Dedifferentiated amniotic fluid mesenchymal stem cell (primary cell): Measurements from ENCODE around the gene NSMCE1.

Source experiments
- DNase-seq: peaks from one replicate; pipeline ENCODE4 v3.0.0-alpha.2; 2016; ENCODE audit errors: extremely low spot score

NSMCE1 gene, protein sequence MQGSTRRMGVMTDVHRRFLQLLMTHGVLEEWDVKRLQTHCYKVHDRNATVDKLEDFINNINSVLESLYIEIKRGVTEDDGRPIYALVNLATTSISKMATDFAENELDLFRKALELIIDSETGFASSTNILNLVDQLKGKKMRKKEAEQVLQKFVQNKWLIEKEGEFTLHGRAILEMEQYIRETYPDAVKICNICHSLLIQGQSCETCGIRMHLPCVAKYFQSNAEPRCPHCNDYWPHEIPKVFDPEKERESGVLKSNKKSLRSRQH

DNA sequence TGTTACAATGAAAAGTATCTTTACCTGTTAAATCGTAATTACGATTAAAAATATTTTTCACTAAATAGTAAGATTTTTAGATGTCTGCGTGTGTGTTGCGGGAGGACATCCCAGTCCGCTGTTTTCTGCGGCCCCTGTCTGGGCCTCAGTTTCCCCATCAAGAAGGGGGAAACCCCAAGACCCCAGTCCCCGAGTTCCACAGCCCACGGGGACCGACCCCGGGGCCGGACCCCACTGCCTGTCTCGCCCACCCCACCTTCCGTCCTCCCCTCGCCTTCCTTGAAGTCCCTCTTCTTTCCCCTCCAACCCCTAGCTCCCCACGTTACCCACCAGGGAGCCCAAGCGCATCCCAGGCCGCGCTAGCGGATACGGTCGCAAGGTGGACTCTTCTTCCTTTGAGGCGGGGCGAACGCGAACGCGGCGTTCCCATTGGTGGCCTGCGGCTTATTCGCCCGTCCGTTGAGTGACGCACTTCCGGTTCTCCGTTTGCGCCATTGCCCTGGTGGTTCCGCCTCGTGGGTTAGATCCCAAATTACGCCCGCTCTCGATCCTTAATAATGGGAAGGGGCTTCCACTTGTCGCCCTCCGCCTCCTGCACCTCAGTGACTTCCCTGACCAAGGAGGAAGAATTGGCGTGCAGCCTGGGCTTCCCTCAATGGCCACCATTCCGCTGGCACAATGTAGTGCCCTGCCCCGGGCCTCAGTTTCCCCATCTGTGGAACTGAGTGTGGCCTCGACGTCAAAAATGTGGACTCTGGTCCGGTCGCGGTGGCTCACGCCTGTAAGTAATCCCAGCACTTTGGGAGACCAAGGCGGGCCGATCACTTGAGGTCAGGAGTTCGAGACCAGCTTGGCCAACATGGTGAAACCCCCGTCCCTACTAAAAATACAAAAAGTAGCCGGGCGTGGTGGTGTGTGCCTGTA is at the start of gene NSMCE1:
NSMCE1 (minus strand) TSS at position 397 of the 924 bp plus-strand sequence. CDS start 11,202 bp downstream, outside the sequence.
- peak; percentile 95 for DNase-seq

DNA sequence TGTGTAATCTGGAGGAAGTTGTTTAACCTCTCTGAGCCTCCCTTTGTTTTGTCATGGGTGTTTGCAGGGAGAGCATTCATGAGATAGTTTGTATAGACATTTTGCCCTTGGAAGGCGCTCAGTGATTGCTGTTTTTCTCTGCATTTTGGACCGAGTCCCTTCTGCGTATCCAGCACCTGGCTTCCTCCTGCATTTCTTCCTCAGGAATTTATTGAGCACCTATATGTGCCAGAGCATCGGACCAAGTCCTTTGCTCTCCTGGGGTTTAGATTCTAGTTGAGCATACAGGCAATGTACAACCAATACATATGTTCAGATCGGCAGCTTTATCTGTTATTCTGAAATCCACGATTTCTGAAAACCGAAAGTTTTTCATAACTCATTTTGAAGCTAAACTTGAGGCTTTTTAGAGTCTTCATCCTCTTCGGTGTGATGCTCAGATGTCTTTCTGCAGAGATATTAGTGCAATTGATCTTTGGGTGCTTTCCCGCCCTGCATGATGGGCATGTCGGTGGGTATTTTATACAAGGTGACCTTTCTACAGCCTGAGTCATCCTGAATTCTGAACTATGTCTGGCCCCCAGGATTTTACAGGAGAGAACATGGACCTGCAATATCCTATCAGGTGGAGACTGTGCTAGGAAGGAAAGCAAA is 49.3 kb upstream of the NSMCE1 start:
- no peak for DNase-seq

DNA sequence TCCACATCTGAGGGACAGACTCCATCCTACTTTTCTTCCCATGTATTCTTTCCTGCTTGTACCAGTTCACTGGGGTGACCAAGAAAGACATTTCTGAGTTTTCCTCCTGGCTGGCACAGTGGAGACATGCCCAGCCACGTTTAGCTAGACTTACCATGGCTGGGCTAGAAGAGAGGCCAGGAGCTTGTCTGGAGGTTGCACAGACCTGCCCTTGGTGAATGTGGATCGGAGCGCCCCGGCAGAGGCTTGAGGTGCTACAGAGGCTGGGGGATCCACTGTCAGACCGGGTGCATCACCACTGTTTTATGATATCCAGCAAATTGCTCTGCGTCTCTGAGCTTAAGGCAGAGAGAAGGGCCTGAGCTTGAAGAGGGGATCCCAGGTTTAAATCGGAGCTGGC is 48.7 kb upstream of the NSMCE1 start:
- no peak for DNase-seq

DNA sequence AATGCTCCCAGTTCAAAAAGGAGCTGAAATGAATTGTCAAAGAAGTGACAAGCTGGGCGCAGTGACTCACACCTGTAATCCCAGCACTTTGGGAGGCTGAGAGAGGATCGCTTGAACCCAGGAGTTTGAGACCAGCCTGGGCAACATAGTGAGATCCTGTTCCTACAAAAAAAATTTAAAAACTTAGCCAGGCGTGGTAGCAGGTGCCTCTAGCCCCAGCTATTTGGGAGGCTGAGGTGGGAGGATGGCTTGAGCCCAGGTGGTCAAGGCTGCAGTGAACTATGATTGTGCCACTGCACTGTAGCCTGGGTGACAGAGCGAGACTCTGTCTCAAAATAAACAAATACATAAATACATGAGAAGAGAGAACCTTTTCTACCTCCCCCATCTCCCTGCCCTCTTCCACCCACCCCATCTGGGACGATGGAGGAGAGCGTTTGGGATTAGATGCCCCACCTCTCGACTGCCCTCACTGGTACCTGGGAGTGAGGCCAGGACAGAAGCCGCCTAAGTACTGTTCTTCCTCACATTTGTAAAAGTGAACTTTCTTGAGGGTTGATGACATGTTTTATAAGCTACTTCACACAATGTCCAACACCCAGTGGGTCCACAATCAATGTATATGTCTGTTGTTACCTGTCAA is 47.6 kb upstream of the NSMCE1 start:
- DNase-seq: no peak

DNA sequence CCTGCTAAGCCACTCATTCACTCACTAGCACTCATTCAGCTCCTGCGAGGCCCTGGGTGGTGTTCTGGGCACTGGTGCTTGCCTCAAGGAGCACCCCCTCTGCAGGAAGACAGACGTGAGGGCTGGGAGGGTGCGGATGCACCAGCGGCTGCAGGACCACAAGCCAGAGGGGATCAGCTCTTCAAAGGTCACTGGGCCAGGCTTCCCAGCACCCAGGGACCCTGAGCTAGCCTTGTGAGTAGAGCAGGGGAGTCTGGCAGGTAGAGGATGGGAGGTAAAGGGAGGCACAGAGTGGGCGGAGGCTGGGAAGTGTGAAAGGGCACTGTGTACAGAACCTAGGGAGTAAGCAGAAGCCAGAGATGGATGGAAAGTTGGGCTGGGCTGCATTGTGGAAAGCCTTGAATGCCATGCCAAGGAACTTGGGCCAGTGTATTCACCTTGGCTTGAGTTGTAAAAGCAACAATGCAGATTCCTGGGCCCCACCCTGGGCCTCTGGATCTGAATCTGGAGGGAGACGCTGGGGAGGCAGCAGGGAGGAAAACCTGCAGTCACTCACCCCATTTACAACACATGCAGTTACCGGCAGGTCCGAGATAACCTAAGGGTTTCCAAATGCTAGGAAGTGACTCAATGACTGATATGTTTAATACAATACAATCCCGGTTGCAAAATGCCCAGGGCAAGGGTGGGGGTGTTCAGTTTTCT is 46.9 kb upstream of the NSMCE1 start:
- DNase-seq: no peak

DNA sequence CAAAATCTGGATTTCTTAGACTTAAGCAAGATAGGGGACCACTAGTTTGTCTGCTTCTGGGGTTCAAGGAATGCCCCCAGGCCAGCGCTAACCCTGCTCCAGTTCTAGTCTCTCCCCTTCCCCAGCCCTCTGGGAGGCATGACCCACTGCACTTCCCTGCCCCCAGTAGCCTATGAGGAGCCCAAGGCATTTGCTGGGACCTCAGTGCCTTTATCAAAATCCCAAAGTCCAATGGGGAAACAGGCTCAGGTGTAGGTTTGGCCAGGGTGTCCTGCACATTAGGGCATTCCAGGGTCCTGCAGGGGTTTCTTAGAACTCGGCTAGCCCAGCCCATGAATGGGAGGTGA is 46.4 kb upstream of the NSMCE1 start:
- no peak for DNase-seq

DNA sequence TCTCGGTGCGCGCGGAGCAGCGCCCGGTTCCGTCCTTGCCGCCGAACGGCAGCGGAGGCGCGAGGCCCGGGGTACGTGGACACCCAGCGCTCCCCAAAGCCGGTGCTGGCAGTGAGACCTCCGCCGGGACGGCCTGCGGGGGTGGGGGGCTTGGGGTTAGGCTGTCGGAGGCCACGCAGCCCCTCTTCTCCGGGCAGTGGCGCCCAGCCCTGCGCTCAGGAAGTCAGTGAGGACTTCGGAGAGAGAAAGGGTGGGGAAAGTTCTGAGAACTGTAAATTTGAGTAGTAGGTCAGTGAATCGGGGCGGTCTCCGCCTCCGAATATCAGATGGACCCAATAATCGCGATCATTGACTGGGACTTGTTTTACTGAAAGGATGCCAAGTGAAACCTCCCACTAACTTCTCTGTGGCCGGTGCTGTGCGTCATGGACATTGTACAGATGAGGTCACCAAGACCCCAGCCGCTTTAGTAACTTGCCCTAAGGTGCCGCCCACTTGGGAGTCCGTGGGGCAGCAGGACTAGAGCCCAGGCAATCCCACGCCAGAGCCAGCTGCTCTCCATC is 45.7 kb upstream of the NSMCE1 start:
- DNase-seq: peak; percentile 55

DNA sequence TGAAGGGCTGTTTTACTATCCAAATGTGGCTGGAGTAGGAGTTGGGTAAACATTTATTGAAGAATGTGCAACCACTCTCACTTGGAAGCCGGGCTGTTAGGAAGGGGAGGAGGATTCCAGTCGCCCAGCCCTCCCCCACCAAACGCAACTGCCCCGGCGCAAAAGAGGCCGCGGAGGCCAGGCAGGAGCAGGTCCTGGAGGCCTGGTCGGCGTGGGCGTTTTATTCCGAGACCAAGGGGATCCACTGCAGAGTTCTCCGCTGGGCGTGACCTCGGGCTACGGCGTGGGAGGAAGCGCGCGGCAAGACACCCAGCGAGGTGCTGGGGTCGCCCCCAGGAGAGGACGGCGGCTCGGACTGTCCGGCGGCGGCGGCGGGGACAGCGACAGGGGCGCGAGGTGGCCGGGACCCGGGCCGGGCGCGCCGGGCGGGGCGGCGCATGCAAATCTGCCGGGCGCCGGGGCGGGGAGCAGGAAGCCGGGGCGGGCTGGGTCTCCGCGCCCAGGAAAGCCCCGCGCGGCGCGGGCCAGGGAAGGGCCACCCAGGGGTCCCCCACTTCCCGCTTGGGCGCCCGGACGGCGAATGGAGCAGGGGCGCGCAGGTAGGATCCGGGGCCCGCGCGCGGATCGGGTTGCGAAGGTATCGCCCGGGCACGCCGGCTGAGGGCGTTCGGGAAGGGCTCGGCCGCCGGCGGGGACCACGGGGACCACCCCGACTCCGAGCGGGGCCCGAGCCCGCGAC is 45.0 kb upstream of the NSMCE1 start, which contains the start of gene IL4R:
IL4R (plus strand) TSS at position 553 of the 739 bp plus-strand sequence. CDS start 26,230 bp downstream, outside the sequence.
- DNase-seq: peak; percentile 15

DNA sequence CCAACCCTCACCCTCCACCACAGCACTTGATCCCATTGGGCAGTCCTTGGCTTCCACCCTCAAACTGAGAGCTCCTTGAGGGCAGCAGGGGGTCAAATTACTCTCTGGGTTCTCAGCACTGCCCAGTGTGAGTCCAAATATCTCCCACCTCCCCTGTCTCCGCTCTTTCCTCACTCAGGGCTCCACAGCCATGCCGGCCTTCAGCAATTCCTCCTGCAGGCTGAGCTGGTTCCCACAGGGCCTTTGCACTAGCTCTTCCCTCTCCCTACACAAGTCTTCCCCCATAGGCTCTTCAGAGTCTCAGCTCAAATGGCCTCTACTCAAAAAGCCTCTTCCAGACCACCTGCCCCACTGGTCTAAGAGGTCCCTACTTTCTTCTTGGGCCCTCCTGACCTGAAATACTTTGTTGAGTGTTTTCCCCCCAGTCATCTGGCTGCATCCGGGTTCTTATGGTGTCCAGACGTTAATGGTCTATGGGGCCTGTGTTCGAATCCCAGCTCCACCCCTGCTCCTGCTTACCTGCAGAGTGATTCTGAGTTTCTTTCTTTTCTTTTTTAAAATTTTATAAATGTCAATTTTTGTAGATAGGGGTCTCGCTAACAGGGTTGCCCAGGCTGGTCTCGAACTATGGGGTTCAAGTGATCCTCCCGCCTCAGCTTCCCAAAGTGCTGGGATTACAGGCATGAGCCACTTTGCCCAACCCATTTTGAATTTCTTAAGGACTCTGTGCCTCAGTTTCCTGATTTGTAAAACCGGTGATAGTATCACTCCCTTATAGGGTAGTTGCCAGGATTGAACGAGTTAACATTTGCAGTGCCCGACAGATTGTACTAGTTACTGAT is 44.2 kb upstream of the NSMCE1 start:
- DNase-seq: no peak

DNA sequence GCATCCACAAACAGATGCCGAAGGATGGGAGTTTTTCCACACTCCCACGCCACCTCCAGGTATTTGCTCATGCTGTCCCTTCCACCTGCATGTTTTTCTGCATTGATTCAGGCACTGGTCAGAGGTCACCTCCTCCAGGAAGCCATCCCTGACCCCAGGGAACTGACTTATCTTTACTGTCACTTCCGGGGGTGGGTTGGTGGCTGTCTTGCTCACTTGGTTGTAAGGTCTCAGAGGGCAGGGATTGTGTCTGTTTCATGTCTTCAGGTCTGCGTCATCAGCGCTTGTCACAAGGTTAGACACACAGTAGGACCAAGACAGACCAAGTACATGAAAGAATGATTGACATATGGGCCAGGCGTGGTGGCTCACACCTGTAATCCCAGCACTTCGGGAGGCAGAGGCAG is 43.3 kb upstream of the NSMCE1 start:
- DNase-seq: no peak

DNA sequence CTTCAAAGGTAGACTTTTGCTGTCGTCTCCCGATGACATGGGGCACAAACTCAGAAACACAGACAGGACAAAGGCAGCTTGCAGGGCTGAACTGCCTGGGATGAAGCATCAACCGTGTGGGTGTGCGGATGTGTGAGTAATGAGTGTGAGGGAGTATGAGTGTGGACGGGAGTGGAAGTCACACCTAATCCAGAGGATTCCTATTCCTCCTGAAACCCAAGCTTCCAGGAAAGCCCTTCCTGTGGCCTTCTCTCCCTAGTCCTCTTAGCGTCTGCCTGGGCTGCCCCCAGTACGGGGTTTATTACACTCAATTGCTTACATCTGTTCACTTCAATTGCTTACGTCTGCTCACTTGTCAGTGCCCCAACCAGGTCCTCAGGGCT is 42.9 kb upstream of the NSMCE1 start:
- no peak for DNase-seq

DNA sequence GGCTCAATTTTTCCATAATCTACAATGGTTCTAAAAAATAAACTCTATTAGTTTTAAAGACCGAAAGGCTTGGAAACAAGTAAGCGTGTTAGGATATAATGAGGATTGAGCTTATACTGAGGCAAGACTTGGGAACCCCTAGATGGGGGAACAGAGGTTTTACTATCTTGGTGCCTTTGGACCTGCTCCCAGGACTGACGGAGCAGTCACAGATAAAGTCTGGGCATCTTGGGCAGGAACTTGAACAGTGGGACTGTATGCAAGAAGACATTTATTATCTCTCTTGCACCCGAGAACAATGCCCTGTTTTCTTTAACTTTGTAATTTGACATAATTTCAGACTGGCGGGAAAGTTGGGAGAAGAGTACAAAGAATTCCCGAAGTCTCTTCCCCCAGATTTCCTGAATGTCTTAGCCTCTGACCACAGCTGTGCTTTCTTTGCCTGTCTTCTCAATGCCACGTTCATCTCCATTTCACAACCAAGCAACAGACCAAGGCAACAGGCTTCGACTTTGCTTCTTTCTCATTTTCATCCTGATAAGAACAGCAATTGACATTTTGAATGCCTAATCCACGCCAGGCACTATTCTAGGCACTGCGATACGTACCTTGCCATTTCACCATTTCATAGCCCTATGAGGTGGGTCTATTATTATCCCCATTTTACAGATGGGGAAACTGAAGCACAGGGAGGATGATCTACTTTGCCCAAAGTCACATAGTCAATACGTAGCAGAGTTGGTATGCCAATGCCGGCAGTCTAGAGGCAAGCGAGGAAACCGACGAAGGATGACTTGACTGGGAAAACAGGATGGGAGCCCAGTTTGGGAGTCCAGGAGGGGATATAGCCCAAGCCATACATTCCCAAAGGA is 42.2 kb upstream of the NSMCE1 start:
- DNase-seq: no peak

DNA sequence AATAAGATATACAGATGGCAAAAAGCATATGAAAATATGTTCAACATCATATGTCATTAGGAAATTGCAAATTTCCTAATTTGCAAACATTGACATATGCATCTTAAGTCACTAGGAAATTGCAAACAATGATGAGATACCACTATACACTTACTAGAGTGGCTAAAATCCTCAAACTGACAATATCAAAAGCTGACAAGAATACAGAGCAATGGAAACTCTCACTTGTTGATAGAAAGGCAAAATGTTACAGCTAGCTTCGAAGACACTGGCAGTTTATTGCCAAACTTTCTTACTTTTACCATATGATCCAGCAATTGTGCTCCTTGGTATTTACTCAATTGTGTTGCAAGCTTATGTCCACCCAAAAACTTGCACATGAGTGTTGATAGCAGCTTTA is 40.2 kb upstream of the NSMCE1 start:
- DNase-seq: no peak

DNA sequence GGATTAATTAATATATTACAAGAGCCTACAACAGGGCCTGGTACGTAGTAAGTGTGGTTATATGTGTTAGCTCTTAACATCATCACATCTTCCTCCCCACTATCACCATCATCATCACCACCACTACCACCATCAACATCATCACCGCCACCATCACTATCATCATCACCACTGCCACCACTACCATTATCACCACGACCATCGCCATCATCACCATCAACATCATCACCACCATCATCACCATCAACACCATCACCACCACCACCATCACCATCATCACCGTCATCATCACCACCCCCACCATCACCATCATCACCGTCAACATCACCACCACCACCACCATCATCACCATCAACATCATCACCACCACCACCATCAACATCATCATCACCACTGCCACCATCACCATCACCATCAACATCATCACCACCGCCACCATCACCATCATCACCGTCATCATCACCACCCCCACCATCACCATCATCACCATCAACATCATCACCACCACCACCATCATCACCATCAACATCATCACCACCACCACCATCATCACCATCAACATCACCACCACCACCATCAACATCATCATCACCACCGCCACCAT is 37.4 kb upstream of the NSMCE1 start:
- DNase-seq: no peak

DNA sequence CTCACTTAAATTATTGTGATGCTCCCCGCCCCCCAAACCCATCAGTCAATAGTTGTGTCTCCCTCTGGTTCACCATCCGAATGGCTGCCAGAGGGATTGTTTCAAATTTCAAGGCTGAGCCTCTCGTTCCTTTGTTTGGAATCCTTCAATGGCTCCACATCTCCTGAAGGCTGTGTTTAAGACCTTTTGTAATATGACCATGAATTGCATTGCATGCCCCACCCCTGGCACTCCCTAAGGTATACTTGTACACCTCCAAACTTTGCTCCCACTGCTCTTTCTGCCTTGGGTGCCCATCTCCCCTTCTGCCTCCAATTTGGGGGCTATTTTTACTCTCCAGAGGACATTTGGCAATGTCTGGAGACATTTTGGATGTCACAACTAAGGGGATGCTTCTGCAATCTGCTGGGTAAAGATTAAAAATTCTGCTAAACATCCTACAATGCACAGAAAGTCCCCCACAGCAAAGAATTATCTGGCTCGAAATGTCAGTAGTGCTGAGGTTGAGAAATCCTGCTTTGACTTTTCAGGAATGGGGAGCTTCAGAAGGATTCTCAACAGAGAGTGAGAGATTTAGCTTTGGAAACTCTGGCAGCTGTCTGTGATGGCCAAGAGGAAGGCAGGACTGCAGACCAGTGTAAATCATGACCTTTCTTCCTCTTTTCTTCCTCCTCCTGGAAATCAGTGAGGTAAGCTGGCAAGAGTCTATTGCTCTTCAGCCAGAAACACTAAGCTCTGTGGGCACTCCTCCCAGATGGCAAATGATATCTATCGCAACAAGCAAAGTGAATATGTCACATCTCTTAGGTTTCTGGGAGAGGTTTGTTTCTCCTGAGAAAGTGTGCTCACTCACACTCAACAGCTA is 36.5 kb upstream of the NSMCE1 start:
- DNase-seq: no peak

DNA sequence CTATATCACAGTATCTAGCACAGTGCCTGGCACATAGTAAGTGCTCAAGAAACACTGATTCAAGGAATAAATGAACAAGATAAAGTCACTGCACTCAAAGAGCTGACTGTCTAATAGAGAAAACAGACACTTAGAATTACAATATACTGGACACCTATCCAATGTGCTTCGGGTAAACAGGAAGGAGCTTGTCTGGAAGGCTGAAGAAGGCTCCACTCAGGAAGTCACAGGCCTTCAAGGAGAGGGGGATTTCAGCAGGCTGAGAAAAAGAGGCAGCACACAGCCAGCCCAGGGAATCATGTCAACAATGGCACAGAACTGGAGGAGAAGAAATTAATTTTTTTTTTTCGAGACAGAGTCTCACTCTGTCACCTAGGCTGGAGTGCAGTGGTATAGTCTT is 35.5 kb upstream of the NSMCE1 start:
- no peak for DNase-seq
